Activated naive CD8-positive, alpha-beta T cell treated with anti-CD3 and anti-CD28 coated beads, Interleukin-2, amount 10 ng/mL, durations not matched to agents 7 days and 5 days (primary cell): ENCODE data around the gene FGD6. TPM values are rescaled to one million over a fixed set of nuclear protein-coding genes. Genes with fewer than 3 reads are reported as not detected.

Experiments
- ATAC-seq: fragments of 150-1000 bp; cut with Tn5 transposase; one replicate; pipeline ENCODE4 v1.10.0; 2021; ENCODE audit warnings: low read depth, moderate library complexity
- POLR2A ChIA-PET: fragments of 350-600 bp; sonication (Branson Sonifier 250); formaldehyde crosslinking; loops from one replicate; lab custom pipeline; 2021; ENCODE audit warnings: antibody characterized with exemption; lab: Charles Lee
- DNase-seq: peaks from one replicate; pipeline ENCODE4 v3.0.0; 2021
- H3K27ac Mint-ChIP-seq: one replicate; pipeline ENCODE4 v1.8.0; 2022; ENCODE audit warnings: mild to moderate bottlenecking, mixed read lengths
- H3K27me3 Mint-ChIP-seq: one replicate; pipeline ENCODE4 v1.8.0; 2022; ENCODE audit warnings: mild to moderate bottlenecking, moderate library complexity, mixed read lengths
- H3K36me3 Mint-ChIP-seq: one replicate; pipeline ENCODE4 v1.8.0; 2021; ENCODE audit warnings: mild to moderate bottlenecking, mixed read lengths
- H3K4me1 Mint-ChIP-seq: one replicate; pipeline ENCODE4 v1.8.0; 2021; ENCODE audit warnings: mixed read lengths
- H3K4me3 Mint-ChIP-seq: one replicate; pipeline ENCODE4 v1.8.0; 2022; ENCODE audit warnings: mild to moderate bottlenecking, moderate library complexity, mixed read lengths
- H3K9me3 Mint-ChIP-seq: one replicate; pipeline ENCODE4 v1.8.0; 2021; ENCODE audit warnings: mixed read lengths
- total RNA-seq, 2 experiments: library from RNA; stranded (reverse); gene quantifications; one replicate each; pipeline ENCODE4 v1.2.3, GENCODE V29; 2021

Gene FGD6
- total RNA-seq, 2 experiments from 2014 or later = 0.45 to 0.64 TPM

DNA sequence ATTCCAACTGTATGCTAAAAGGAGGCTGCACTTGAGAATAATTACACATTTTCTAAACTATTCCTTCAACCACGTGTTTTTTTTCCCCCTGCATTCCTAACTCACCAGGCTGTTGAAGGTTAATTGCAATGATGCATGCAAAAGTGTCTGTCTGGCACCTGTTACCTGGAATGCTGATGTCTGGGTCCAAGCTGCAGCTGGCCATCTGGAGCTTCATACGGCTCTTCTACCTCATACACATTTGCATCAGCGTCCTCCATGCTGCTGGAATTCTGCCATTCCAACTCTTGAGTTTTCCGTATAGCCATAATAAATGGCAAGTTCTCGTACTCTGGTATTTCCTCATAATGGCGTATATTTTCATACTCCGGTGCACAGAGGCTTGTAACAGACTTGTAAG lies 8.6 kb downstream of the FGD6 start:
- no peaks in the 10 kb centered on the region for H3K9me3 Mint-ChIP-seq
- peaks cover 2% of the 10 kb centered on the region for H3K4me1 Mint-ChIP-seq
- no peaks in the 10 kb centered on the region for H3K36me3 Mint-ChIP-seq
- POLR2A ChIA-PET = no interaction called here
- H3K27me3 Mint-ChIP-seq = peaks cover 9% of the 10 kb centered on the region
- no peak for ATAC-seq
- no peak for DNase-seq
- no peak overlapping the region for H3K27ac Mint-ChIP-seq
- H3K4me3 Mint-ChIP-seq = no peak overlapping the region

GRCh38 chr12:95207407-95207806 lies 9.9 kb downstream of the FGD6 start:
- ATAC-seq = no peak
- Mint-ChIP-seq H3K27ac (no peak overlapping the region), H3K9me3 (no peaks in the 10 kb centered on the region), H3K4me1 (peaks cover 3% of the 10 kb centered on the region), H3K4me3 (no peak overlapping the region), H3K36me3 (no peaks in the 10 kb centered on the region), H3K27me3 (peaks cover 9% of the 10 kb centered on the region)
- POLR2A ChIA-PET = no interaction called here
- DNase-seq = no peak

GRCh38 chr12:95206916-95207315 lies 10.4 kb downstream of the FGD6 start:
- DNase-seq = no peak
- Mint-ChIP-seq H3K27me3 (peaks cover 9% of the 10 kb centered on the region), H3K9me3 (no peaks in the 10 kb centered on the region), H3K27ac (no peak overlapping the region), H3K36me3 (no peaks in the 10 kb centered on the region), H3K4me3 (no peak overlapping the region), H3K4me1 (peaks cover 3% of the 10 kb centered on the region)
- ATAC-seq = no peak
- POLR2A ChIA-PET = no interaction called here

DNA sequence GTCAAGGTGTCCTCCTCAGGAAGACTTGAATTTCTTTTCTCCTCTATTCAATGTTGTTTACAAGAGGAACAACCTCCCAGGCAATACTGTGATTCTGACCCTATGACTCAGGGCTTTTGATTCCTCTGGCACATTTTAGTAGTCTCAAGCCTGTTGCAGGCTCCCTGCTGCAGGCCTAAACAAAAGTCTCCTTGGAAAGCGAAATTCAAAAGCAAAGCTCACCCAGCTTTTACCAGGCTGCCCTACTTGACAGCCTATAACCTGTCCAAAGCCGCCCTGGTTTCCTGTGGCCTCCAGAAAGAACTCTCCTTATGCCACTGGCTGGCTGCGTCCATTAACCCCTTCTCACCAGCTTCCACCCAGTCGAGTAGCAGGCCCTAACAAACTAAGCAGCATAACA lies 11.6 kb downstream of the FGD6 start:
- H3K27ac Mint-ChIP-seq = no peak overlapping the region
- POLR2A ChIA-PET = no interaction called here

DNA sequence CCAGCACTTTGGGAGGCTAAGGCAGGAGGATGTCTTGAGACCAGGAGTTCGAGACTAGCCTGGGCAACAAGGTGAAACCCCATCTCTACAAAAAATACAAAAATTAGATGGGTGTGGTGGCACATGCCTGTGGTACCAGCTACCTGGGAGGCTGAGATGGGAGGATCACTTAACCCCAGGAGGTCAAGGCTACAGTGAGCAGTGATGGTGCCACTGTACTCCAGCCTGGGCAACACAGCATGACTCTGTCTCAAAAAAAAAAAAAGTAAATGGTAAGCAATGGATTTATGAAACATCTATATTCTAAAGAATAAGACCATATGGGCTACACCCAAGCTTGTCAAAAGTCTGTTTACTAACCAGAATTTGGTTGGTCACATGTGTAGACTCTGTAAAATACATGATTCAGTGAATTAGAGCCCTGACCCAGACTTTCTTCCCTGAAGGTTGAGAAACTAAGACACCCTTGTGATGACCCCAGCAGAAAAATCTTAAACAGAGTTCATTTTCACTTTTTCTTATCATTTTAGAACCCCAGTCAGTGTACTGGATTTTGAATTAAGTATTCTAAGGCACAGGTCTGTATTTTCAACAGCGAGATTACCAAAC lies 12.1 kb downstream of the FGD6 start:
- POLR2A ChIA-PET = interaction anchor here (0.5 kb wide), 1 partner anchor 21 kb away, joined by 3 read pairs; no protein-coding TSS in a partner anchor
- Mint-ChIP-seq H3K9me3 (no peaks in the 10 kb centered on the region), H3K27me3 (peaks cover 6% of the 10 kb centered on the region), H3K36me3 (no peaks in the 10 kb centered on the region), H3K27ac (no peak overlapping the region), H3K4me3 (no peak overlapping the region), H3K4me1 (peaks cover 7% of the 10 kb centered on the region)
- DNase-seq (no peak), ATAC-seq (no peak)

More for the DNA sequence above, 11.6 kb downstream of the FGD6 start:
- Mint-ChIP-seq H3K36me3 (no peaks in the 10 kb centered on the region), H3K4me3 (no peak overlapping the region), H3K9me3 (no peaks in the 10 kb centered on the region), H3K4me1 (peaks cover 4% of the 10 kb centered on the region), H3K27me3 (peaks cover 6% of the 10 kb centered on the region)
- DNase-seq = no peak
- ATAC-seq = no peak

DNA sequence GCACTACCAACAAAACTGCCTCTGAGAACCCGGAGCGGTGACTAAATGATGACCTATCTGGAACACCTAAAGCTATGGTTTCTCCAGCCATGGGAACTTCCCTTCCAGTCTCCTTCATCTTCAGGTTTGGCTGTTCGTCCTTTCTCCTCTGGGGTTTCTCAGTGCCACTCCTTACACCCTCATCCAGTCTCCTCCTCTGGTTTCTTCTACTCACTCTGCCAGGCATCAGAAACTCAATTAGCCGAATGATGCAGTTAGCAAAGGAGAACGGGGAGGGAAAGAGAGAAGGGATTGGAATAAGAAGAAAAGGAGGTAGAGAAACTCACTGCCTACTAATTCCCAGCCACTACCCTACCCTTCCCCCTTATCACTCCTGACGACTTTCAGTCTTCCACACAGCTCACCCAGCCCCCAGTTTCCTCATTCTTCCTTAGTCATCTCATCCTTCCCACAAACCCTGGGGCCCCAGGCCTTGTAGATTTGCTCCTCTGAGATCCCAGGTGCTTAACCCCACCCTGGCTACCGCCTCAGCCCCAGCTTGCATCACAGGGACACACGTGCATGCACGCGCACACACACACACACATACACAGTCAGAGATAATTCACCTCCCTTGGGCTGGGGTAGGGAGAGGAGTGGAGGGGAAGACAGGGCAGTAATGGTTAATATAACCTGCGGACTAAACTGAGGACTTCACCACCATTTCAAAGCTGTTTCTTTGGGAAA lies 13.0 kb downstream of the FGD6 start:
- Mint-ChIP-seq H3K36me3 (no peaks in the 10 kb centered on the region), H3K4me1 (peaks cover 7% of the 10 kb centered on the region), H3K9me3 (no peaks in the 10 kb centered on the region), H3K27me3 (peaks cover 5% of the 10 kb centered on the region), H3K27ac (no peak overlapping the region), H3K4me3 (no peak overlapping the region)
- no peak for ATAC-seq
- POLR2A ChIA-PET = no interaction called here
- no peak for DNase-seq

DNA sequence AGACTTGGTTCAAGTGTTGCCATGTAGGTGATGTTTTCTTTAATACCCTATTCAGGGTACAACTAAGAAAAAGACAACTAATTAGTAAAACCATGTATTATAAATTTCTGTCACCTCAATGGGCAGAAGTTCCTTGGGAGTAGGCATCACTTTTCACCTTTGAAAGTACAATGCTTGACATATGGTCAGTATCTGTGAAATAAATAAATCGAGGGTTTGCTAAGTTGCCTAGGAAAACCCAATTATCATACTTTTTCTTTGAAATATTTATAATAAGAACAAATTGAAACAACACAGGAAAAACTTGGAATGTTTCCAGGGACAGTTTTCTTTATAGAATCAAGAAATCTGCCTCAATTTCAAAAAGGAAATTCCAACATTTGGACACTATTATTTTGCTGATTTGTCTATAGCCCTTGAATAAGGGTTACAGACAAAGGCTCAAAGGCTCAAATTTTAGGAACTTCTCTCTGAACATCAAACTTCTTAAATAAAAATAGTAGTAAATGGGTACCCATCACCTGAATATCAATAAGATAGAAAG lies 13.7 kb downstream of the FGD6 start:
- no peak for ATAC-seq
- Mint-ChIP-seq H3K4me1 (peaks cover 7% of the 10 kb centered on the region), H3K27ac (no peak overlapping the region), H3K9me3 (no peaks in the 10 kb centered on the region), H3K4me3 (no peak overlapping the region), H3K27me3 (no peaks in the 10 kb centered on the region), H3K36me3 (no peaks in the 10 kb centered on the region)
- DNase-seq = no peak
- POLR2A ChIA-PET = no interaction called here

- POLR2A ChIA-PET = no interaction called here
- no peak for DNase-seq
- no peak overlapping the region for H3K27ac Mint-ChIP-seq
Measured at GRCh38 chr12:95202691-95203486, 14.4 kb downstream of the FGD6 start.

DNA sequence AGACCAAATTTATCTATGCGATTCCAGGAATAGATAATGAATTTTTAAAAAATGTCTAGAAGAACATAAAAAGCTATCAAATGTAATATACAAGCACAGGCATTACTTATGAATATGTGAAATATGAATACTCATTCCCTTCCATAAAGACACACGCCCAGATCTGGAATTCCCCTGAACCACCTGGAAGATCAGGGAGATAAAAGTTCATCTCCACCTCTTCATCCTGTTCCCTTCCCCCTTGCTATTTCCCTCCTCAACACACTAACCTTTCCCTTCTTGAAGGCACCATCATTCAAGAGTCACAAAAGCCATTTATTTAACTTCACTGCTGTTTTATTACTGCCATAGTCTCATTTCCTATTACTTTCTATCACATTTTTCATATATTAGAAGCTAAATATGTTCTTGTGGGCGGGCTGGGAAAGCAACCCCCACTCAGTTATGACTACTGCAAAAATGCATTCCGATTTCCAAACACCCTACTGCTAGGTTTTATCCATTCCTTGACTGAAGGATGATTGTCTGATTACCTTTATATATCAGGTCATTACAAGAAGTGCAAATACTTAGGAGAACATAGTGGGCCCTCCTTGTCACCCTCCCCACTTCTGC lies 16.1 kb downstream of the FGD6 start:
- Mint-ChIP-seq H3K27me3 (no peaks in the 10 kb centered on the region), H3K4me1 (peaks cover 7% of the 10 kb centered on the region), H3K9me3 (no peaks in the 10 kb centered on the region), H3K36me3 (no peaks in the 10 kb centered on the region), H3K27ac (no peak overlapping the region), H3K4me3 (no peak overlapping the region)
- DNase-seq = no peak
- POLR2A ChIA-PET = no interaction called here
- no peak for ATAC-seq

More at GRCh38 chr12:95202691-95203486, 14.4 kb downstream of the FGD6 start:
- no peak for ATAC-seq
- no peaks in the 10 kb centered on the region for H3K27me3 Mint-ChIP-seq
- no peak overlapping the region for H3K4me3 Mint-ChIP-seq
- peaks cover 7% of the 10 kb centered on the region for H3K4me1 Mint-ChIP-seq
- no peaks in the 10 kb centered on the region for H3K9me3 Mint-ChIP-seq
- no peaks in the 10 kb centered on the region for H3K36me3 Mint-ChIP-seq

GRCh38 chr12:95200128-95200894 lies 17.0 kb downstream of the FGD6 start:
- POLR2A ChIA-PET = no interaction called here
- H3K27me3 Mint-ChIP-seq = no peaks in the 10 kb centered on the region
- H3K27ac Mint-ChIP-seq = no peak overlapping the region
- no peaks in the 10 kb centered on the region for H3K9me3 Mint-ChIP-seq
- no peaks in the 10 kb centered on the region for H3K36me3 Mint-ChIP-seq
- DNase-seq = no peak
- no peak for ATAC-seq
- no peak overlapping the region for H3K4me3 Mint-ChIP-seq
- peaks cover 7% of the 10 kb centered on the region for H3K4me1 Mint-ChIP-seq

DNA sequence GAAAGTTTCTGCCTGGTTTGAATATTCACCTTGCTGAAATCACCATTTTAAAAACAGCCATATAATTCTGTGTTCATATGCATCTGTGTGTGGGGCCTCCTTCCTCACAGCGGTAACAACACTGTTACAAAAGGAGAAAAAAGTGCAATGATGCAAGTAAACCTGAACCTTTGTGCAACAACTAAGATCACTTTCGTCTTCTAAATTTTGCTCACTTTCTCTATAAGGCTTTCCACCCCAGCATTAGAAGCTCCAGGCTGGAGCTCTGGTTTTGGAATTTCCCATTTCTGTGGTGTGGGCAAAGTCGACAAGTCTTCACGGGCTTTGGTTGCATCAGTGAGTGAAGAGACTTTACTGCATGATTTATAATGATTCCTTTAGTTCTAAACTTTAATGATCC lies 18.4 kb downstream of the FGD6 start:
- no peak for DNase-seq
- Mint-ChIP-seq H3K27ac (no peak overlapping the region), H3K9me3 (no peaks in the 10 kb centered on the region), H3K27me3 (peaks cover 2% of the 10 kb centered on the region), H3K4me3 (no peak overlapping the region), H3K36me3 (no peaks in the 10 kb centered on the region), H3K4me1 (peaks cover 6% of the 10 kb centered on the region)
- POLR2A ChIA-PET = no interaction called here
- no peak for ATAC-seq

GRCh38 chr12:95197636-95198035 lies 19.6 kb downstream of the FGD6 start:
- no peak for ATAC-seq
- no peak for DNase-seq
- POLR2A ChIA-PET = no interaction called here

More at GRCh38 chr12:95197636-95198035, 19.6 kb downstream of the FGD6 start:
- Mint-ChIP-seq H3K27me3 (peaks cover 3% of the 10 kb centered on the region), H3K27ac (no peak overlapping the region), H3K4me1 (peaks cover 4% of the 10 kb centered on the region), H3K4me3 (no peak overlapping the region), H3K36me3 (no peaks in the 10 kb centered on the region), H3K9me3 (no peaks in the 10 kb centered on the region)
